ENCODE measurements around the gene TRABD2B. TPM values are rescaled to one million over a fixed set of nuclear protein-coding genes. Genes with fewer than 3 reads are reported as not detected.

TRABD2B gene
- total RNA-seq, 3 donors from 2014 or later (not counting 1 experiment from before 2014, with no cell fraction given) = not detected

DNA sequence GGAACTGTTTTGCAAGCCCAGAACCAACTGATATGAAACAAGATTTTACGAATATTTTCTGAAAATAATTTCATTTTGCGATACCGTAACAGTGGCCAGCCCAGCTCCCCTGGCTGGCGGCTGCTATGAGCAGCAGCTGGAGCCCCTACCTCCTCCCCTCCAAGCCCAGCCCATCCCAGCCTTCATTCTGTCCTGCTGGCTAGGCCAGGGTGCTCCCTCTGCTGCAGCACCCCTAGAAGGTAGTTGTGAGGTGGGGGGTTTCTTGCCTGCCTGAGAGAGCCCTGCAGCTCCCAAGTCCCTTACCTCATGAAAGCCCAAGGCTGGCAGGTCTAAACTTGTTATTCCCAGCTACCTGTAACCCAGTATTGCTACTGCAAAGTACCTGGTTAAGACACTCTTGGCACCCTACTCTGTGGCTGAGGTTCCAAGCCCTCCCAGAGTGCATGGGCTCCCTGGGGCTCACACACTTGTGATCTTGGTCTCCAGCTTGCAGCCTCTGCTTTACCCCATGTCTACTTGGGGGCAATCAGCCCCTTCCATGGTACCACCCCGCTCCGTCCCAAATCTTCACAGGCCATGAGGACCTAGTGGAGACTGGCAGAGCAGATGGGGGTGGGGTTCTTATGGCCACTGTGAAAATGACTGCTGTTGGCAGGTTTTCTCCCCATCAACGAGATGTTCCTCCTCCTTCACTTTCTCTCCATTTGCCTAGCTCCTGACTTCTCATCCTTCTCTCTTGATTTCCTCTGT lies 239.8 kb downstream of the TRABD2B start:
- H3K4me3 ChIP-seq (ENCODE audit: low read length) = no peak overlapping the region
- no peaks in the 10 kb centered on the region for H3K36me3 Mint-ChIP-seq
- H3K4me1 ChIP-seq (ENCODE audit: control insufficient read depth, insufficient read depth, low read length) = no peaks in the 10 kb centered on the region
- H3K4me3 Mint-ChIP-seq = no peak overlapping the region
- no peak overlapping the region for H3K27ac ChIP-seq (ENCODE audit: low read length)
- 84% methylated on average over 5 of the region's 7 CpGs for WGBS (ENCODE audit: insufficient coverage)
- ATAC-seq (no peak), DNase-seq (no peak)
- no peaks in the 10 kb centered on the region for H3K9me3 ChIP-seq (ENCODE audit: control insufficient read depth, insufficient read depth, low read length)
- intact Hi-C loops (cut with micrococcal nuclease) = no loop called here
- H3K36me3 ChIP-seq (ENCODE audit: control insufficient read depth, insufficient read depth, low read length) = no peaks in the 10 kb centered on the region
- H3K27me3 ChIP-seq (ENCODE audit: control insufficient read depth, insufficient read depth, low read length) = no peaks in the 10 kb centered on the region
- no peaks in the 10 kb centered on the region for H3K4me1 Mint-ChIP-seq
- H3K27ac Mint-ChIP-seq = no peak overlapping the region
- TF ChIP-seq, protein P1, sequence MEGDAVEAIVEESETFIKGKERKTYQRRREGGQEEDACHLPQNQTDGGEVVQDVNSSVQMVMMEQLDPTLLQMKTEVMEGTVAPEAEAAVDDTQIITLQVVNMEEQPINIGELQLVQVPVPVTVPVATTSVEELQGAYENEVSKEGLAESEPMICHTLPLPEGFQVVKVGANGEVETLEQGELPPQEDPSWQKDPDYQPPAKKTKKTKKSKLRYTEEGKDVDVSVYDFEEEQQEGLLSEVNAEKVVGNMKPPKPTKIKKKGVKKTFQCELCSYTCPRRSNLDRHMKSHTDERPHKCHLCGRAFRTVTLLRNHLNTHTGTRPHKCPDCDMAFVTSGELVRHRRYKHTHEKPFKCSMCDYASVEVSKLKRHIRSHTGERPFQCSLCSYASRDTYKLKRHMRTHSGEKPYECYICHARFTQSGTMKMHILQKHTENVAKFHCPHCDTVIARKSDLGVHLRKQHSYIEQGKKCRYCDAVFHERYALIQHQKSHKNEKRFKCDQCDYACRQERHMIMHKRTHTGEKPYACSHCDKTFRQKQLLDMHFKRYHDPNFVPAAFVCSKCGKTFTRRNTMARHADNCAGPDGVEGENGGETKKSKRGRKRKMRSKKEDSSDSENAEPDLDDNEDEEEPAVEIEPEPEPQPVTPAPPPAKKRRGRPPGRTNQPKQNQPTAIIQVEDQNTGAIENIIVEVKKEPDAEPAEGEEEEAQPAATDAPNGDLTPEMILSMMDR (IDR thresholded peaks at IDR 0.05) = no peak
- H3K9me3 Mint-ChIP-seq = no peaks in the 10 kb centered on the region
- H3K27me3 Mint-ChIP-seq (ENCODE audit: low read depth in 2 of 2) = peaks cover 8 to 9% of the 10 kb centered on the region in 2 donors

DNA sequence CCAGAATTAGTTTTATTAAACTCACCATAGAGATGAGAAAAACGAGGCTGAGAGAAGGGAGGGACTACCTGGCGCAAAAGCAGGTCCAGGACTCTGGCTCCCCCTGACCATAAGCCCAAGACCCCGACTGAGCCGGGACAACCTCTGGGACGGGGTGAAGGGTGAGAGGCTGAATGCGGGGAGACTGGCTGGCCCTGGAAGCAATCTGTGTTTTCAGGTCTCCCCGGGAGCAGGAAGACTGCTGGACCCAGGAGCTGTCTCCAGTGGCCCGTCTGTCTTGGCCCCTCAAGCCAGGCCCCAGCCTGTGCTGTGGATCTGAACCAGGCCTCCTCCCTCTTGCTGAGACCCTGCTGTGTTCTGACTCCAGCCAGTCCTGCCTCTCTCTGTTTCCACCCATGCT lies 240.8 kb downstream of the TRABD2B start:
- H3K36me3 Mint-ChIP-seq = no peaks in the 10 kb centered on the region
- intact Hi-C loops (cut with micrococcal nuclease) = no loop called here
- no peaks in the 10 kb centered on the region for H3K9me3 ChIP-seq (ENCODE audit: control insufficient read depth, insufficient read depth, low read length)
- no peak overlapping the region for H3K4me3 Mint-ChIP-seq
- DNase-seq (no peak), ATAC-seq (no peak)
- WGBS (ENCODE audit: insufficient coverage) = 86% methylated on average over 8 of the region's 8 CpGs
- no peaks in the 10 kb centered on the region for H3K4me1 ChIP-seq (ENCODE audit: control insufficient read depth, insufficient read depth, low read length)
- no peaks in the 10 kb centered on the region for H3K27me3 ChIP-seq (ENCODE audit: control insufficient read depth, insufficient read depth, low read length)
- TF ChIP-seq, protein P1 (IDR thresholded peaks at IDR 0.05) = no peak
- no peaks in the 10 kb centered on the region for H3K9me3 Mint-ChIP-seq
- H3K36me3 ChIP-seq (ENCODE audit: control insufficient read depth, insufficient read depth, low read length) = no peaks in the 10 kb centered on the region
- no peaks in the 10 kb centered on the region for H3K4me1 Mint-ChIP-seq
- no peak overlapping the region for H3K4me3 ChIP-seq (ENCODE audit: low read length)
- H3K27ac Mint-ChIP-seq = no peak overlapping the region
- H3K27ac ChIP-seq (ENCODE audit: low read length) = no peak overlapping the region
- H3K27me3 Mint-ChIP-seq (ENCODE audit: low read depth in 2 of 2) = peaks cover 8 to 9% of the 10 kb centered on the region in 2 donors

DNA sequence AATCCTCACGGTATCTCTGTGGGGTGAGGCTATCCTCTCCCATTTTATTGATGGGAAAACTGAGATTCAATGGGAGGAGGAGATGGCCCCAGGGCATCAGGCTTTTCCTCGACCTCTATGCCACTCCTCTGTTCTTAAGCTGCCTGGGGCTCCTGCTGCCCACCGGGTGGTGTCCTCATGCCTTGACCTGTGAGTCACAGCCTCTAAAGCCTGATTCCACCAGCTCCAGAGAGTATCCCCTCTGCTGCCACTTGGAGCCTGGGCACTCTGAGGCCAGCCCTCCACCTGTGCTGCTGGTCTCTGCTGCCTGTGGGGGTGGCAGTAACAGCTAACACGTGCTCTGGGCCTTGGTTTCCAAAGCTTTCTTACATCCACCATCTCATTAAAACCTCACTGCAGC lies 241.2 kb downstream of the TRABD2B start:
- DNase-seq (no peak), ATAC-seq (no peak)
- Mint-ChIP-seq H3K36me3 (no peaks in the 10 kb centered on the region), H3K9me3 (no peaks in the 10 kb centered on the region), H3K27ac (no peak overlapping the region), H3K27me3 (ENCODE audit: low read depth in 2 of 2) (peaks cover 8 to 9% of the 10 kb centered on the region in 2 donors), H3K4me3 (no peak overlapping the region), H3K4me1 (no peaks in the 10 kb centered on the region)
- Histone ChIP-seq H3K4me1 (ENCODE audit: control insufficient read depth, insufficient read depth, low read length) (no peaks in the 10 kb centered on the region), H3K27me3 (ENCODE audit: control insufficient read depth, insufficient read depth, low read length) (no peaks in the 10 kb centered on the region), H3K27ac (ENCODE audit: low read length) (no peak overlapping the region), H3K9me3 (ENCODE audit: control insufficient read depth, insufficient read depth, low read length) (no peaks in the 10 kb centered on the region), H3K4me3 (ENCODE audit: low read length) (no peak overlapping the region), H3K36me3 (ENCODE audit: control insufficient read depth, insufficient read depth, low read length) (no peaks in the 10 kb centered on the region)
- TF ChIP-seq, protein P1 (IDR thresholded peaks at IDR 0.05) = no peak
- intact Hi-C loops (cut with micrococcal nuclease) = no loop called here
- WGBS (ENCODE audit: insufficient coverage) = 75% methylated on average over 3 of the region's 4 CpGs

All from natural killer cell (primary cell).